NCI-H2029 (cell line): ENCODE data around the gene TK1.
"Not testable (repeated sequence)": the region's sequence is repeated elsewhere in the genome, so short reads cannot be mapped to it uniquely, and the experiment has no call there.

Source experiments
- DNase-seq: peaks from one replicate; lab custom pipeline; 2025; lab: John Stamatoyannopoulos, UW

Gene TK1

GRCh38 chr17:78186692-78187595 lies at the start of gene TK1, which contains the start of gene AFMID:
TK1 (minus strand) TSS chr17:78187052; CDS start chr17:78186994, 58 bp downstream.
AFMID (plus strand) TSS chr17:78187362; CDS start chr17:78187371, 9 bp downstream.
- peak; percentile 94 for DNase-seq

GRCh38 chr17:78235885-78236284 lies 49.0 kb upstream of the TK1 start:
- DNase-seq, result no peak

GRCh38 chr17:78235022-78235421 lies 48.2 kb upstream of the TK1 start:
- not testable (repeated sequence) for DNase-seq

GRCh38 chr17:78234261-78234865 lies 47.5 kb upstream of the TK1 start:
- DNase-seq, result no peak

GRCh38 chr17:78233678-78234077 lies 46.8 kb upstream of the TK1 start:
- DNase-seq, result no peak

- no peak for DNase-seq
These were observed 46.0 kb upstream of the TK1 start for GRCh38 chr17:78232859-78233173.

GRCh38 chr17:78231991-78232858 lies 45.4 kb upstream of the TK1 start:
- no peak for DNase-seq

GRCh38 chr17:78230996-78231935 lies 44.4 kb upstream of the TK1 start, which contains the start of gene TMEM235:
TMEM235 (plus strand) TSS chr17:78231631; CDS start chr17:78232024, 393 bp downstream.
- no peak for DNase-seq

GRCh38 chr17:78230252-78230962 lies 43.6 kb upstream of the TK1 start:
- DNase-seq, result no peak

- DNase-seq, result no peak
These were observed 41.3 kb upstream of the TK1 start for GRCh38 chr17:78228176-78228575.

- DNase-seq, result no peak
These were observed 40.6 kb upstream of the TK1 start for GRCh38 chr17:78227455-78227916.

- peak; percentile 61 for DNase-seq
These were observed 40.1 kb upstream of the TK1 start for GRCh38 chr17:78226759-78227454.

- no peak for DNase-seq
These were observed 39.4 kb upstream of the TK1 start for GRCh38 chr17:78226055-78226758.

- no peak for DNase-seq
These were observed 38.4 kb upstream of the TK1 start for GRCh38 chr17:78225088-78225865.

GRCh38 chr17:78224231-78225087 lies 37.6 kb upstream of the TK1 start:
- DNase-seq, result no peak

- DNase-seq, result no peak
These were observed 36.9 kb upstream of the TK1 start for GRCh38 chr17:78223765-78224164.

- no peak for DNase-seq
These were observed 36.2 kb upstream of the TK1 start for GRCh38 chr17:78223061-78223460.
